ENCODE measurements around the gene SOX6. TPM values are rescaled to one million over a fixed set of nuclear protein-coding genes. Genes with fewer than 3 reads are reported as not detected.
A peak's percentile ranks its signal among the peaks of the same experiment; 100 is the strongest.

SOX6 gene
- total and polyA plus RNA-seq, 2 experiments from 2014 or later, result 0.03 to 0.66 TPM

- H3K27ac ChIP-seq (ENCODE audit: low read depth), result no peak overlapping the region
- Mint-ChIP-seq H3K36me3 (ENCODE audit: low read depth) (peaks cover 15% of the 10 kb centered on the region; the same call in 2 of the 3 replicates), H3K9me3 (peaks cover 17% of the 10 kb centered on the region), H3K4me1 (peaks cover 5% of the 10 kb centered on the region; the same call in 2 of the 3 replicates), H3K27ac (no peak overlapping the region), H3K27me3 (ENCODE audit: insufficient read depth, low read depth, poor library complexity) (peaks cover 3% of the 10 kb centered on the region), H3K4me3 (no peak overlapping the region)
- H3K79me2 ChIP-seq (replicated peaks; ENCODE audit: insufficient read depth), result no peaks in the 10 kb centered on the region
- no peak overlapping the region for H3K4me2 ChIP-seq
- no peaks in the 10 kb centered on the region for H4K20me1 ChIP-seq (replicated peaks; ENCODE audit: insufficient read depth)
- H3F3A ChIP-seq (replicated peaks; ENCODE audit: low read depth), result no peaks in the 10 kb centered on the region
- no peak overlapping the region for H3K4me3 ChIP-seq
- TF ChIP-seq CTCF (conservative IDR thresholded peaks at IDR 0.05; ENCODE audit: low read depth in 2 of 2) (peak; percentile 28 to 46; a peak in 3 of 4 replicates), EZH2 (IDR thresholded peaks at IDR 0.05; ENCODE audit: low read depth, unreplicated experiment) (no peak)
- ATAC-seq, result peak; percentile 76
- peak; percentile 74 for DNase-seq (ENCODE audit: low spot score)
- H3K4me1 ChIP-seq (ENCODE audit: insufficient read depth), result 0 out of 2 replicates have a peak, but pooled peaks cover 3% of the 10 kb centered on the region
- no peaks in the 10 kb centered on the region for H3K27me3 ChIP-seq (ENCODE audit: insufficient read depth)
- H2AFZ ChIP-seq, result peak overlapping the region; percentile 72; the same call in 1 of the 2 replicates
- H3K36me3 ChIP-seq (ENCODE audit: insufficient read depth), result no peaks in the 10 kb centered on the region; the same call in 1 of the 2 replicates
- H3K9me2 ChIP-seq (ENCODE audit: insufficient read depth), result no peaks in the 10 kb centered on the region
These were observed 104.0 kb downstream of the SOX6 start for GRCh38 chr11:16252373-16252772.

GRCh38 chr11:16248248-16248647 is 108.1 kb downstream of the SOX6 start:
- Histone ChIP-seq H3K79me2 (replicated peaks; ENCODE audit: insufficient read depth) (no peaks in the 10 kb centered on the region), H2AFZ (no peak overlapping the region), H3F3A (replicated peaks; ENCODE audit: low read depth) (no peaks in the 10 kb centered on the region), H3K9me2 (ENCODE audit: insufficient read depth) (no peaks in the 10 kb centered on the region), H3K4me2 (no peak overlapping the region), H3K4me1 (ENCODE audit: insufficient read depth) (0 out of 2 replicates have a peak, but pooled peaks cover 3% of the 10 kb centered on the region), H3K36me3 (ENCODE audit: insufficient read depth) (peaks cover 5% of the 10 kb centered on the region; the same call in 1 of the 2 replicates), H4K20me1 (replicated peaks; ENCODE audit: insufficient read depth) (no peaks in the 10 kb centered on the region), H3K27me3 (ENCODE audit: insufficient read depth) (no peaks in the 10 kb centered on the region), H3K27ac (ENCODE audit: low read depth) (no peak overlapping the region), H3K4me3 (no peak overlapping the region)
- H3K36me3 Mint-ChIP-seq (ENCODE audit: low read depth), result peaks cover 16% of the 10 kb centered on the region; the same call in 2 of the 3 replicates
- no peak overlapping the region for H3K4me3 Mint-ChIP-seq
- no peak for TF ChIP-seq ZNF462 (CRISPR knock-in tag; IDR thresholded peaks at IDR 0.05)
- TF ChIP-seq CREB1 (CRISPR knock-in tag; IDR thresholded peaks at IDR 0.05; ENCODE audit: low read depth), result no peak
- TF ChIP-seq ZNF114 (CRISPR knock-in tag; IDR thresholded peaks at IDR 0.05), result no peak
- TF ChIP-seq JUNB (IDR thresholded peaks at IDR 0.05; ENCODE audit: unreplicated experiment), result no peak
- no peak for TF ChIP-seq ZNF331 (CRISPR knock-in tag; IDR thresholded peaks at IDR 0.05; ENCODE audit: low read depth)
- TF ChIP-seq STAT1 (IDR thresholded peaks at IDR 0.05; ENCODE audit: unreplicated experiment), result no peak
- TF ChIP-seq NANOG (IDR thresholded peaks at IDR 0.05; ENCODE audit: borderline replicate concordance), result no peak
- TF ChIP-seq POLR2AphosphoS5 (IDR thresholded peaks at IDR 0.05; ENCODE audit: low read depth), result no peak
- no peak overlapping the region for H3K27ac Mint-ChIP-seq
- no peak for DNase-seq (ENCODE audit: low spot score)
- peaks cover 6% of the 10 kb centered on the region for H3K27me3 Mint-ChIP-seq (ENCODE audit: insufficient read depth, low read depth, poor library complexity)
- ATAC-seq, result no peak
- H3K4me1 Mint-ChIP-seq, result peaks cover 5% of the 10 kb centered on the region; the same call in 2 of the 3 replicates
- H3K9me3 Mint-ChIP-seq, result peaks cover 22% of the 10 kb centered on the region

Measured in GM23338 (cell line).